SK-N-SH (cell line): Measurements from ENCODE around the gene COL4A2. TPM values are rescaled to one million over a fixed set of nuclear protein-coding genes. Genes with fewer than 3 reads are reported as not detected.

Experiments
- CTCF ChIA-PET: fragments of 300-600, 350-600 bp; formaldehyde crosslinking; extraction: SDS; loops from one replicate; lab custom pipeline; 2021; lab: Yijun Ruan, JAX
- POLR2A ChIA-PET: fragments of 350-600 bp; sonication (Branson Sonifier 250); formaldehyde crosslinking; extraction: SDS; loops from one replicate; lab custom pipeline; 2020; ENCODE audit warnings: antibody characterized with exemption, inconsistent platforms; lab: Yijun Ruan, JAX
- DNase-seq: peaks from one replicate; pipeline ENCODE4 v3.0.0; 2012
- H2AFZ ChIP-seq: fragments of 200-600 bp; sonication (generic); 2 replicates; pipeline ENCODE4 v1.8.1; 2016; ENCODE audit warnings: antibody characterized with exemption, mild to moderate bottlenecking, low read depth
- H3F3A ChIP-seq: fragments of 200-600 bp; sonication (generic); replicated peaks from 2 replicates; pipeline ENCODE3; 2016; ENCODE audit warnings: antibody characterized with exemption, mild to moderate bottlenecking; ENCODE audit not compliant: insufficient read depth
- H3K27ac ChIP-seq, 2 experiments: fragments of 200-500 bp in 1 of 2; fragments of 200-600 bp in 1 of 2; sonication (Bioruptor generic) in 1 of 2; sonication (generic), shearing (Covaris generic) in 1 of 2; 2 replicates each; pipeline versions ENCODE4 v1.5.1 to v1.6.1; 2014 to 2016; ENCODE audit warnings: low read depth in 2 of 2, inconsistent platforms in 1 of 2, low read length in 1 of 2, mild to moderate bottlenecking in 1 of 2, mixed read lengths in 1 of 2
- H3K27me3 ChIP-seq: fragments of 200-600 bp; sonication (generic), shearing (Covaris generic); 2 replicates; pipeline ENCODE4 v1.6.1; 2016; ENCODE audit warnings: mixed run types; ENCODE audit not compliant: insufficient read depth
- H3K36me3 ChIP-seq, 2 experiments: fragments of 200-500 bp in 1 of 2; fragments of 200-600 bp in 1 of 2; sonication (Bioruptor generic) in 1 of 2; sonication (generic) in 1 of 2; replicated peaks in 1 of 2; 2 replicates each; pipeline versions ENCODE3 to v1.5.1; 2014 to 2016; ENCODE audit warnings: low read length in 1 of 2, mild to moderate bottlenecking in 1 of 2; ENCODE audit not compliant: insufficient read depth in 2 of 2, control insufficient read depth in 1 of 2
- H3K4me1 ChIP-seq, 2 experiments: fragments of 200-500 bp in 1 of 2; fragments of 200-600 bp in 1 of 2; sonication (Bioruptor generic) in 1 of 2; sonication (generic), shearing (Covaris generic) in 1 of 2; 2 replicates each; pipeline versions ENCODE4 v1.5.1 to v1.6.1; 2014 to 2016; ENCODE audit warnings: low read depth in 1 of 2, low read length in 1 of 2, mixed run types in 1 of 2; ENCODE audit not compliant: insufficient read depth in 2 of 2, control insufficient read depth in 1 of 2
- H3K4me2 ChIP-seq: fragments of 200-600 bp; sonication (generic), shearing (Covaris generic); 2 replicates; pipeline ENCODE4 v1.6.1; 2017; ENCODE audit warnings: mixed run types
- H3K4me3 ChIP-seq, 2 experiments: fragments of 200-500 bp in 1 of 2; fragments of 200-600 bp in 1 of 2; sonication (Bioruptor generic) in 1 of 2; sonication (generic), shearing (Covaris generic) in 1 of 2; 2 replicates each; pipeline versions ENCODE4 v1.5.1 to v1.8.1; 2014 to 2016; ENCODE audit warnings: low read depth in 2 of 2, inconsistent platforms in 1 of 2, low read length in 1 of 2, mild to moderate bottlenecking in 1 of 2, mixed read lengths in 1 of 2, moderate library complexity in 1 of 2
- H3K79me2 ChIP-seq: fragments of 200-600 bp; sonication (generic); 2 replicates; pipeline ENCODE4 v1.8.1; 2017; ENCODE audit warnings: mild to moderate bottlenecking; ENCODE audit not compliant: insufficient read depth
- H3K9ac ChIP-seq: fragments of 200-600 bp; sonication (generic); 2 replicates; pipeline ENCODE4 v1.6.1; 2017; ENCODE audit warnings: mixed run types
- H3K9me2 ChIP-seq: fragments of 200-600 bp; sonication (generic); 2 replicates; pipeline ENCODE4 v1.6.1; 2017; ENCODE audit warnings: mixed run types
- H3K9me3 ChIP-seq: fragments of 200-600 bp; sonication (generic); 2 replicates; pipeline ENCODE4 v1.6.1; 2017; ENCODE audit warnings: mixed run types, mild to moderate bottlenecking, moderate library complexity
- H4K20me1 ChIP-seq: fragments of 200-600 bp; sonication (generic); 2 replicates; pipeline ENCODE4 v1.6.1; 2017; ENCODE audit warnings: mild to moderate bottlenecking, mixed run types; ENCODE audit not compliant: insufficient read depth
- EP300 ChIP-seq, 2 experiments: IDR thresholded peaks; 2 replicates each; pipeline versions ENCODE4 v1.4.0 to v1.6.1; 2012; ENCODE audit warnings: borderline replicate concordance in 1 of 2, low read depth in 1 of 2, low read length in 1 of 2
- IRF3 ChIP-seq: fragments of 150-350 bp; IDR thresholded peaks from 2 replicates; pipeline ENCODE4 v1.6.1; 2016; ENCODE audit warnings: mild to moderate bottlenecking, low read depth, low read length
- MEF2A ChIP-seq: IDR thresholded peaks from 2 replicates; pipeline ENCODE4 v1.4.0; 2012; ENCODE audit warnings: low read depth, borderline replicate concordance
- MXI1 ChIP-seq: IDR thresholded peaks from 2 replicates; pipeline ENCODE4 v1.6.1; 2012; ENCODE audit warnings: mild to moderate bottlenecking, low read depth, low read length, improper control_type of control experiment
- NRF1 ChIP-seq: IDR thresholded peaks from 2 replicates; pipeline ENCODE4 v1.6.1; 2012; ENCODE audit warnings: low read depth, mild to moderate bottlenecking, low read length
- REST ChIP-seq: IDR thresholded peaks from 2 replicates; pipeline ENCODE4 v1.6.1; 2012; ENCODE audit warnings: mild to moderate bottlenecking, low read depth, low read length, moderate library complexity
- RFX5 ChIP-seq: IDR thresholded peaks from 2 replicates; pipeline ENCODE4 v1.6.1; 2012; ENCODE audit warnings: mild to moderate bottlenecking, improper control_type of control experiment, low read length
- SIN3A ChIP-seq: IDR thresholded peaks from 2 replicates; pipeline ENCODE4 v1.6.1; 2012; ENCODE audit warnings: low read depth, mild to moderate bottlenecking, low read length, moderate library complexity, borderline replicate concordance
- SMC3 ChIP-seq: IDR thresholded peaks from 2 replicates; pipeline ENCODE4 v1.6.1; 2012; ENCODE audit warnings: low read depth, low read length, improper control_type of control experiment
- TEAD4 ChIP-seq: IDR thresholded peaks from 2 replicates; pipeline ENCODE4 v1.4.0; 2012; ENCODE audit warnings: mild to moderate bottlenecking, borderline replicate concordance; ENCODE audit not compliant: insufficient read depth
- USF1 ChIP-seq: IDR thresholded peaks from 2 replicates; pipeline ENCODE4 v1.4.0; 2012; ENCODE audit warnings: low read depth, borderline replicate concordance
- USF2 ChIP-seq: fragments of 150-350 bp; IDR thresholded peaks from 2 replicates; pipeline ENCODE4 v1.6.1; 2017; ENCODE audit warnings: antibody characterized with exemption, low read length, low read depth, borderline replicate concordance
- ZBTB33 ChIP-seq: IDR thresholded peaks from 2 replicates; pipeline ENCODE4 v1.4.0; 2012; ENCODE audit warnings: low read depth, borderline replicate concordance
- WGBS: methylation state at CpG from one replicate; pipeline ENCODE4 v1.1.6; 2017; ENCODE audit warnings: low lambda C conversion rate; 5-methylcytosine and 5-hydroxymethylcytosine counted together
- polyA plus RNA-seq, 3 experiments: library from polyadenylated mRNA; depleted of rRNA; stranded (reverse); fragments of >200 nt; gene quantifications; 2 replicates each; pipeline ENCODE4 v1.2.3, GENCODE V29; 2012

Gene COL4A2
- polyA plus RNA-seq, 1 of the 3 experiments (the other 2 are of a cell fraction): 137 TPM

- POLR2A ChIA-PET: no interaction called here
- Histone ChIP-seq H3K27ac (no peak overlapping the region), H3K79me2 (peaks cover 78% of the 10 kb centered on the region), H3K4me1 (peaks cover 12 to 30% of the 10 kb centered on the region in 2 experiments; a peak in 2 of 4 replicates), H4K20me1 (no peaks in the 10 kb centered on the region), H3K36me3 (peaks cover 0 to 9% of the 10 kb centered on the region in 2 experiments), H2AFZ (no peak overlapping the region), H3K9me3 (no peaks in the 10 kb centered on the region), H3K9ac (no peak overlapping the region), H3K27me3 (no peaks in the 10 kb centered on the region), H3K4me3 (no peak overlapping the region), H3K9me2 (no peaks in the 10 kb centered on the region), H3K4me2 (no peak overlapping the region), H3F3A (peaks cover 30% of the 10 kb centered on the region)
- 94% methylated on average over 3 of the region's 3 CpGs for WGBS
- no peak for DNase-seq
- TF ChIP-seq USF1 (no peak), RFX5 (no peak), SMC3 (no peak), NRF1 (no peak), SIN3A (no peak), MXI1 (no peak), USF2 (no peak), MEF2A (no peak), IRF3 (no peak), ZBTB33 (no peak)
- CTCF ChIA-PET: interaction anchor here (1.5 to 1.7 kb wide), 2 partner anchors 8 to 10 kb away, joined by 4 to 6 read pairs; no protein-coding TSS in a partner anchor
Observed at GRCh38 chr13:110350509-110350908, 43.4 kb downstream of the COL4A2 start.

GRCh38 chr13:110351636-110352420, 44.7 kb downstream of the COL4A2 start:
- H3K36me3 ChIP-seq: peaks cover 0 to 9% of the 10 kb centered on the region in 2 experiments
- no peaks in the 10 kb centered on the region for H3K9me2 ChIP-seq
- H3K4me1 ChIP-seq: peaks cover 12 to 27% of the 10 kb centered on the region in 2 experiments; a peak in 2 of 4 replicates
- H3K4me2 ChIP-seq: no peak overlapping the region
- H3K9ac ChIP-seq: no peak overlapping the region
- H3K79me2 ChIP-seq: peaks cover 76% of the 10 kb centered on the region
- POLR2A ChIA-PET: no interaction called here
- no peak overlapping the region for H2AFZ ChIP-seq
- CTCF ChIA-PET: interaction anchor here (1.4 to 1.7 kb wide), 3 partner anchors 10 to 13 kb away, joined by 3 to 6 read pairs (median 4); no protein-coding TSS in a partner anchor
- H3F3A ChIP-seq: peaks cover 26% of the 10 kb centered on the region
- H3K27ac ChIP-seq: no peak overlapping the region
- H3K4me3 ChIP-seq: no peak overlapping the region
- no peaks in the 10 kb centered on the region for H3K9me3 ChIP-seq
- 92% methylated on average over 6 of the region's 6 CpGs for WGBS
- no peaks in the 10 kb centered on the region for H4K20me1 ChIP-seq
- H3K27me3 ChIP-seq: no peaks in the 10 kb centered on the region
- no peak for DNase-seq
- no peak for TF ChIP-seq TEAD4
- no peak for TF ChIP-seq EP300 (IDR thresholded peaks at IDR 0.05; ENCODE audit: borderline replicate concordance in 1 of 2, low read depth in 1 of 2, low read length in 1 of 2)
- TF ChIP-seq USF1: no peak
- no peak for TF ChIP-seq REST
- no peak for TF ChIP-seq SIN3A
- TF ChIP-seq IRF3: no peak
